SK-N-SH (cell line): ENCODE results near the gene COMMD7. TPM values are rescaled to one million over a fixed set of nuclear protein-coding genes. Genes with fewer than 3 reads are reported as not detected.

Experiments
- CTCF ChIA-PET: fragments of 300-600, 350-600 bp; formaldehyde crosslinking; extraction: SDS; loops from one replicate; lab custom pipeline; 2021; lab: Yijun Ruan, JAX
- POLR2A ChIA-PET: fragments of 350-600 bp; sonication (Branson Sonifier 250); formaldehyde crosslinking; extraction: SDS; loops from one replicate; lab custom pipeline; 2020; ENCODE audit warnings: antibody characterized with exemption, inconsistent platforms; lab: Yijun Ruan, JAX
- DNase-seq: peaks from one replicate; pipeline ENCODE4 v3.0.0; 2012
- H2AFZ ChIP-seq: fragments of 200-600 bp; sonication (generic); 2 replicates; pipeline ENCODE4 v1.8.1; 2016; ENCODE audit warnings: antibody characterized with exemption, mild to moderate bottlenecking, low read depth
- H3F3A ChIP-seq: fragments of 200-600 bp; sonication (generic); replicated peaks from 2 replicates; pipeline ENCODE3; 2016; ENCODE audit warnings: antibody characterized with exemption, mild to moderate bottlenecking; ENCODE audit not compliant: insufficient read depth
- H3K27ac ChIP-seq, 2 experiments: fragments of 200-500 bp in 1 of 2; fragments of 200-600 bp in 1 of 2; sonication (Bioruptor generic) in 1 of 2; sonication (generic), shearing (Covaris generic) in 1 of 2; 2 replicates each; pipeline versions ENCODE4 v1.5.1 to v1.6.1; 2014 to 2016; ENCODE audit warnings: low read depth in 2 of 2, inconsistent platforms in 1 of 2, low read length in 1 of 2, mild to moderate bottlenecking in 1 of 2, mixed read lengths in 1 of 2
- H3K27me3 ChIP-seq: fragments of 200-600 bp; sonication (generic), shearing (Covaris generic); 2 replicates; pipeline ENCODE4 v1.6.1; 2016; ENCODE audit warnings: mixed run types; ENCODE audit not compliant: insufficient read depth
- H3K36me3 ChIP-seq, 2 experiments: fragments of 200-500 bp in 1 of 2; fragments of 200-600 bp in 1 of 2; sonication (Bioruptor generic) in 1 of 2; sonication (generic) in 1 of 2; replicated peaks in 1 of 2; 2 replicates each; pipeline versions ENCODE3 to v1.5.1; 2014 to 2016; ENCODE audit warnings: low read length in 1 of 2, mild to moderate bottlenecking in 1 of 2; ENCODE audit not compliant: insufficient read depth in 2 of 2, control insufficient read depth in 1 of 2
- H3K4me1 ChIP-seq, 2 experiments: fragments of 200-500 bp in 1 of 2; fragments of 200-600 bp in 1 of 2; sonication (Bioruptor generic) in 1 of 2; sonication (generic), shearing (Covaris generic) in 1 of 2; 2 replicates each; pipeline versions ENCODE4 v1.5.1 to v1.6.1; 2014 to 2016; ENCODE audit warnings: low read depth in 1 of 2, low read length in 1 of 2, mixed run types in 1 of 2; ENCODE audit not compliant: insufficient read depth in 2 of 2, control insufficient read depth in 1 of 2
- H3K4me2 ChIP-seq: fragments of 200-600 bp; sonication (generic), shearing (Covaris generic); 2 replicates; pipeline ENCODE4 v1.6.1; 2017; ENCODE audit warnings: mixed run types
- H3K4me3 ChIP-seq, 2 experiments: fragments of 200-500 bp in 1 of 2; fragments of 200-600 bp in 1 of 2; sonication (Bioruptor generic) in 1 of 2; sonication (generic), shearing (Covaris generic) in 1 of 2; 2 replicates each; pipeline versions ENCODE4 v1.5.1 to v1.8.1; 2014 to 2016; ENCODE audit warnings: low read depth in 2 of 2, inconsistent platforms in 1 of 2, low read length in 1 of 2, mild to moderate bottlenecking in 1 of 2, mixed read lengths in 1 of 2, moderate library complexity in 1 of 2
- H3K79me2 ChIP-seq: fragments of 200-600 bp; sonication (generic); 2 replicates; pipeline ENCODE4 v1.8.1; 2017; ENCODE audit warnings: mild to moderate bottlenecking; ENCODE audit not compliant: insufficient read depth
- H3K9ac ChIP-seq: fragments of 200-600 bp; sonication (generic); 2 replicates; pipeline ENCODE4 v1.6.1; 2017; ENCODE audit warnings: mixed run types
- H3K9me2 ChIP-seq: fragments of 200-600 bp; sonication (generic); 2 replicates; pipeline ENCODE4 v1.6.1; 2017; ENCODE audit warnings: mixed run types
- H3K9me3 ChIP-seq: fragments of 200-600 bp; sonication (generic); 2 replicates; pipeline ENCODE4 v1.6.1; 2017; ENCODE audit warnings: mixed run types, mild to moderate bottlenecking, moderate library complexity
- H4K20me1 ChIP-seq: fragments of 200-600 bp; sonication (generic); 2 replicates; pipeline ENCODE4 v1.6.1; 2017; ENCODE audit warnings: mild to moderate bottlenecking, mixed run types; ENCODE audit not compliant: insufficient read depth
- FOSL2 ChIP-seq: IDR thresholded peaks from 2 replicates; pipeline ENCODE4 v1.4.0; 2012; ENCODE audit warnings: low read depth, mild to moderate bottlenecking, moderate library complexity, borderline replicate concordance
- FOXM1 ChIP-seq: IDR thresholded peaks from 2 replicates; pipeline ENCODE4 v1.4.0; 2012; ENCODE audit warnings: low read depth, mild to moderate bottlenecking
- GATA2 ChIP-seq: sonication (generic); formaldehyde crosslinking; IDR thresholded peaks from 2 replicates; pipeline ENCODE4 v1.5.0; 2020; ENCODE audit warnings: mild to moderate bottlenecking, missing genetic modification reagents
- JUND ChIP-seq: IDR thresholded peaks from 2 replicates; pipeline ENCODE4 v1.4.0; 2012
- MEF2A ChIP-seq: IDR thresholded peaks from 2 replicates; pipeline ENCODE4 v1.4.0; 2012; ENCODE audit warnings: low read depth, borderline replicate concordance
- NFIC ChIP-seq: IDR thresholded peaks from 2 replicates; pipeline ENCODE4 v1.4.0; 2012; ENCODE audit warnings: borderline replicate concordance
- NRF1 ChIP-seq: IDR thresholded peaks from 2 replicates; pipeline ENCODE4 v1.6.1; 2012; ENCODE audit warnings: low read depth, mild to moderate bottlenecking, low read length
- POLR2AphosphoS5 ChIP-seq: IDR thresholded peaks from 2 replicates; pipeline ENCODE4 v1.6.1; 2012; ENCODE audit warnings: low read depth, low read length
- RCOR1 ChIP-seq: fragments of 150-350 bp; IDR thresholded peaks from 2 replicates; pipeline ENCODE4 v1.6.1; 2017; ENCODE audit warnings: antibody characterized with exemption, low read length
- SMC3 ChIP-seq: IDR thresholded peaks from 2 replicates; pipeline ENCODE4 v1.6.1; 2012; ENCODE audit warnings: low read depth, low read length, improper control_type of control experiment
- TAF1 ChIP-seq: IDR thresholded peaks from 2 replicates; pipeline ENCODE4 v1.6.1; 2012; ENCODE audit warnings: low read depth, mild to moderate bottlenecking, low read length, moderate library complexity, borderline replicate concordance
- WGBS: methylation state at CpG from one replicate; pipeline ENCODE4 v1.1.6; 2017; ENCODE audit warnings: low lambda C conversion rate; 5-methylcytosine and 5-hydroxymethylcytosine counted together
- polyA plus RNA-seq, 3 experiments: library from polyadenylated mRNA; depleted of rRNA; stranded (reverse); fragments of >200 nt; gene quantifications; 2 replicates each; pipeline ENCODE4 v1.2.3, GENCODE V29; 2012
- TF ChIP-seq, protein P1 (sequence below): fragments of 200-600 bp; sonication (generic); IDR thresholded peaks from 2 replicates; pipeline ENCODE4 v1.6.1; 2017; ENCODE audit warnings: antibody characterized with exemption, mild to moderate bottlenecking, moderate library complexity
- TF ChIP-seq, protein P2 (sequence below): IDR thresholded peaks from 2 replicates; pipeline ENCODE4 v1.4.0; 2012; ENCODE audit warnings: low read depth, borderline replicate concordance
- TF ChIP-seq, protein P3 (sequence below): fragments of 150-350 bp; IDR thresholded peaks from 2 replicates; pipeline ENCODE4 v1.6.1; 2016; ENCODE audit warnings: mild to moderate bottlenecking, low read depth, low read length
- TF ChIP-seq, protein P4 (sequence below): IDR thresholded peaks from 2 replicates; pipeline ENCODE4 v1.6.1; 2012; ENCODE audit warnings: mild to moderate bottlenecking, low read depth, low read length, moderate library complexity

COMMD7 gene
- polyA plus RNA-seq, 1 of the 3 experiments (the other 2 are of a cell fraction) = 38.0 TPM

DNA sequence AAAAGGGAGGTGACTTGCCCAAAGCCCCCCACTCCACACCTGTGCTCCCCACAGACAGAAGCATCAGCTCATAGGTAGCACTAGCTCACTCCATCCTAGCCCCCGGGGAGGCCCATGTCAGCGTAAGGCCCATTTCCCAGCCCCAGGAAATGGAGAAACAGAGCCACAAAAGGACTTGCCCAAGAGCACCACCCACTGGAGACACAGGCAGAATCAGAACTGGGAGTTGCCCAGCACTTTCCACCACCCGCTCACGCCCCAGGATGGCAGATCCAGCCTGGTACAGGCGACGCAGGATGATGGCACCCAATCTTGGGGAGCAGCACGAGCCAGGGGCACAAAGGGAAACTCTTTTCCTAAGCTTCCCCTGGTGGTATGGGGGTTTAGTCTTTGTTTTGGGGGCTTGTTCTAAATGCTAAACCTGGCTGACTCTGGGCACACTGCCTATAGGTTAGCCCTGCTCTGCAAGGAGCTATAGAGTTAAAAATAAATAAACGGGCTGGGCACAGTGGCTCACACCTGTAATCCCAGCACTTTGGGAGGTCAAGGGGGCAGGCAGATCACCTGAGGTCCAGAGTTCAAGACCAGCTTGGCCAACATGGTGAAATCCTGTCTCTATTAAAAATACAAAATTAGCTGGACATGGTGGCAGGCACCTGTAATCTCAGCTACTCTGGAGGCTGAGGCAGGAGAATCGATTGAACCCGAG lies 81.3 kb downstream of the COMMD7 start:
- CTCF ChIA-PET = interaction anchor here (1.1 to 2.9 kb wide), 4 partner anchors 9 to 141 kb away, joined by 3 to 11 read pairs (median 8); partner anchors contain the start of gene C20orf203
- POLR2A ChIA-PET = no interaction called here
- 82% methylated on average over 4 of the region's 10 CpGs for WGBS
- Histone ChIP-seq H3K36me3 (no peaks in the 10 kb centered on the region), H3K4me2 (no peak overlapping the region), H3K9me2 (no peaks in the 10 kb centered on the region), H3K27me3 (no peaks in the 10 kb centered on the region), H3K79me2 (no peaks in the 10 kb centered on the region), H3K4me3 (no peak overlapping the region), H3K9ac (no peak overlapping the region), H3K9me3 (no peaks in the 10 kb centered on the region), H2AFZ (no peak overlapping the region), H3F3A (no peaks in the 10 kb centered on the region), H3K4me1 (no peaks in the 10 kb centered on the region; a peak in 1 of 4 replicates), H3K27ac (no peak overlapping the region), H4K20me1 (no peaks in the 10 kb centered on the region)
- TF ChIP-seq GATA2 (CRISPR knock-in tag) = no peak
- TF ChIP-seq RCOR1 = no peak
- TF ChIP-seq NFIC = no peak
- no peak for TF ChIP-seq FOSL2
- TF ChIP-seq POLR2AphosphoS5 = no peak
- TF ChIP-seq MEF2A = no peak
- TF ChIP-seq, protein P1, sequence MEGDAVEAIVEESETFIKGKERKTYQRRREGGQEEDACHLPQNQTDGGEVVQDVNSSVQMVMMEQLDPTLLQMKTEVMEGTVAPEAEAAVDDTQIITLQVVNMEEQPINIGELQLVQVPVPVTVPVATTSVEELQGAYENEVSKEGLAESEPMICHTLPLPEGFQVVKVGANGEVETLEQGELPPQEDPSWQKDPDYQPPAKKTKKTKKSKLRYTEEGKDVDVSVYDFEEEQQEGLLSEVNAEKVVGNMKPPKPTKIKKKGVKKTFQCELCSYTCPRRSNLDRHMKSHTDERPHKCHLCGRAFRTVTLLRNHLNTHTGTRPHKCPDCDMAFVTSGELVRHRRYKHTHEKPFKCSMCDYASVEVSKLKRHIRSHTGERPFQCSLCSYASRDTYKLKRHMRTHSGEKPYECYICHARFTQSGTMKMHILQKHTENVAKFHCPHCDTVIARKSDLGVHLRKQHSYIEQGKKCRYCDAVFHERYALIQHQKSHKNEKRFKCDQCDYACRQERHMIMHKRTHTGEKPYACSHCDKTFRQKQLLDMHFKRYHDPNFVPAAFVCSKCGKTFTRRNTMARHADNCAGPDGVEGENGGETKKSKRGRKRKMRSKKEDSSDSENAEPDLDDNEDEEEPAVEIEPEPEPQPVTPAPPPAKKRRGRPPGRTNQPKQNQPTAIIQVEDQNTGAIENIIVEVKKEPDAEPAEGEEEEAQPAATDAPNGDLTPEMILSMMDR = no peak
- TF ChIP-seq, protein P2, sequence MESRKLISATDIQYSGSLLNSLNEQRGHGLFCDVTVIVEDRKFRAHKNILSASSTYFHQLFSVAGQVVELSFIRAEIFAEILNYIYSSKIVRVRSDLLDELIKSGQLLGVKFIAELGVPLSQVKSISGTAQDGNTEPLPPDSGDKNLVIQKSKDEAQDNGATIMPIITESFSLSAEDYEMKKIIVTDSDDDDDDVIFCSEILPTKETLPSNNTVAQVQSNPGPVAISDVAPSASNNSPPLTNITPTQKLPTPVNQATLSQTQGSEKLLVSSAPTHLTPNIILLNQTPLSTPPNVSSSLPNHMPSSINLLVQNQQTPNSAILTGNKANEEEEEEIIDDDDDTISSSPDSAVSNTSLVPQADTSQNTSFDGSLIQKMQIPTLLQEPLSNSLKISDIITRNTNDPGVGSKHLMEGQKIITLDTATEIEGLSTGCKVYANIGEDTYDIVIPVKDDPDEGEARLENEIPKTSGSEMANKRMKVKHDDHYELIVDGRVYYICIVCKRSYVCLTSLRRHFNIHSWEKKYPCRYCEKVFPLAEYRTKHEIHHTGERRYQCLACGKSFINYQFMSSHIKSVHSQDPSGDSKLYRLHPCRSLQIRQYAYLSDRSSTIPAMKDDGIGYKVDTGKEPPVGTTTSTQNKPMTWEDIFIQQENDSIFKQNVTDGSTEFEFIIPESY = no peak
- TF ChIP-seq TAF1 = no peak
- TF ChIP-seq, protein P3, sequence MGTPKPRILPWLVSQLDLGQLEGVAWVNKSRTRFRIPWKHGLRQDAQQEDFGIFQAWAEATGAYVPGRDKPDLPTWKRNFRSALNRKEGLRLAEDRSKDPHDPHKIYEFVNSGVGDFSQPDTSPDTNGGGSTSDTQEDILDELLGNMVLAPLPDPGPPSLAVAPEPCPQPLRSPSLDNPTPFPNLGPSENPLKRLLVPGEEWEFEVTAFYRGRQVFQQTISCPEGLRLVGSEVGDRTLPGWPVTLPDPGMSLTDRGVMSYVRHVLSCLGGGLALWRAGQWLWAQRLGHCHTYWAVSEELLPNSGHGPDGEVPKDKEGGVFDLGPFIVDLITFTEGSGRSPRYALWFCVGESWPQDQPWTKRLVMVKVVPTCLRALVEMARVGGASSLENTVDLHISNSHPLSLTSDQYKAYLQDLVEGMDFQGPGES = no peak
- TF ChIP-seq JUND = no peak
- no peak for TF ChIP-seq FOXM1
- no peak for TF ChIP-seq SMC3
- TF ChIP-seq, protein P4, sequence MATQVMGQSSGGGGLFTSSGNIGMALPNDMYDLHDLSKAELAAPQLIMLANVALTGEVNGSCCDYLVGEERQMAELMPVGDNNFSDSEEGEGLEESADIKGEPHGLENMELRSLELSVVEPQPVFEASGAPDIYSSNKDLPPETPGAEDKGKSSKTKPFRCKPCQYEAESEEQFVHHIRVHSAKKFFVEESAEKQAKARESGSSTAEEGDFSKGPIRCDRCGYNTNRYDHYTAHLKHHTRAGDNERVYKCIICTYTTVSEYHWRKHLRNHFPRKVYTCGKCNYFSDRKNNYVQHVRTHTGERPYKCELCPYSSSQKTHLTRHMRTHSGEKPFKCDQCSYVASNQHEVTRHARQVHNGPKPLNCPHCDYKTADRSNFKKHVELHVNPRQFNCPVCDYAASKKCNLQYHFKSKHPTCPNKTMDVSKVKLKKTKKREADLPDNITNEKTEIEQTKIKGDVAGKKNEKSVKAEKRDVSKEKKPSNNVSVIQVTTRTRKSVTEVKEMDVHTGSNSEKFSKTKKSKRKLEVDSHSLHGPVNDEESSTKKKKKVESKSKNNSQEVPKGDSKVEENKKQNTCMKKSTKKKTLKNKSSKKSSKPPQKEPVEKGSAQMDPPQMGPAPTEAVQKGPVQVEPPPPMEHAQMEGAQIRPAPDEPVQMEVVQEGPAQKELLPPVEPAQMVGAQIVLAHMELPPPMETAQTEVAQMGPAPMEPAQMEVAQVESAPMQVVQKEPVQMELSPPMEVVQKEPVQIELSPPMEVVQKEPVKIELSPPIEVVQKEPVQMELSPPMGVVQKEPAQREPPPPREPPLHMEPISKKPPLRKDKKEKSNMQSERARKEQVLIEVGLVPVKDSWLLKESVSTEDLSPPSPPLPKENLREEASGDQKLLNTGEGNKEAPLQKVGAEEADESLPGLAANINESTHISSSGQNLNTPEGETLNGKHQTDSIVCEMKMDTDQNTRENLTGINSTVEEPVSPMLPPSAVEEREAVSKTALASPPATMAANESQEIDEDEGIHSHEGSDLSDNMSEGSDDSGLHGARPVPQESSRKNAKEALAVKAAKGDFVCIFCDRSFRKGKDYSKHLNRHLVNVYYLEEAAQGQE = no peak
- TF ChIP-seq NRF1 = no peak
- DNase-seq = no peak
